HG02759 (cell line): Measurements from ENCODE around the gene ALOX12B.
"Not testable (repeated sequence)": the region's sequence is repeated elsewhere in the genome, so short reads cannot be mapped to it uniquely, and the experiment has no call there.

Experiments used
- ATAC-seq: cut with Tn5 transposase; IDR thresholded peaks from one replicate; pipeline ENCODE4 v1.9.1; 2021; ENCODE audit warnings: mild to moderate bottlenecking, moderate library complexity; ENCODE audit not compliant: unreplicated experiment

The ALOX12B gene

DNA sequence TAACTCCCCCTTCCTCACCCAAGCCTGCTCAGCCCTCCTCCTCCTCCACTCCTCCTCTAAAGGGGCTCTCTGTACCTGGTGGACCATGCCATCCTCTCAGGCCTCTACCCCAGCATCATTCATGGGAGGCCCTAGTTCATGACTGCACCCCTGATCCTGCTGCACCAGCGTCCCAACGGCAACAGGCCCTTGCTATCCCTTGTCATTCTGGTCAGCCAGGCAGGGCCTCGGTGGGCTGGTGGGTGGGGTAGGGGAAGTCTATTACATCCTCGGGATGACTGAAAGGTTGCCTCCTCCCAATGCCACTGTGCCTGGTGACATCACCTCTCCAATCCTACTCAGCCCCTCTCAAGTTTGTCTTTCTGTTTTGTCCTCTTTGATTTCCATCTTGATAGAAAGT lies 19.7 kb downstream of the ALOX12B start:
- ATAC-seq = no peak

- no peak for ATAC-seq
Observed at GRCh38 chr17:8066841-8067775, 20.4 kb downstream of the ALOX12B start.

DNA sequence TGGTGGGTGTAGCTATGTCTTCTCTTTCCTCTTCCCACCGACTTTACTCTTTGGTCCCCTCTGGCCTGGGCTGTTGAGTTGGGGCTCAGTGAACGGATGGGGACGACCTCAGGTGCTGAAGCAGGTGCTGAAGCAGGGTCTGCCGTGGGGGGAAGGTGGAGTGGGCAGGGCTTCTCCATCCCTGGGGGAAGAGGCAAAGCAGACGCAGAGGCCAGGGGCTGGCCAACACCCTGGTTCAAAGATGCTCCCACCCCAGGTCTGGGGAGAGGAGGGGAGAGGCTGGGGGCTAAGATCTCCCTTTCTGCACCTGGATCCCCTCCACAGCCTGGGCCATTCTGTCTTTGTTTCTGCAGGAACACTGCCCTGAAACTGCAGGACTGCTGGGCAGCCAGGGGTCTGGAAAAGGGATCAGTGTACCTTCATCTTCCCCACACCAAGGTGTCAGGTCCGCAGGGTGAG lies 22.9 kb downstream of the ALOX12B start:
- ATAC-seq = no peak

- ATAC-seq = no peak
Observed at GRCh38 chr17:8063761-8064534, 23.6 kb downstream of the ALOX12B start.

DNA sequence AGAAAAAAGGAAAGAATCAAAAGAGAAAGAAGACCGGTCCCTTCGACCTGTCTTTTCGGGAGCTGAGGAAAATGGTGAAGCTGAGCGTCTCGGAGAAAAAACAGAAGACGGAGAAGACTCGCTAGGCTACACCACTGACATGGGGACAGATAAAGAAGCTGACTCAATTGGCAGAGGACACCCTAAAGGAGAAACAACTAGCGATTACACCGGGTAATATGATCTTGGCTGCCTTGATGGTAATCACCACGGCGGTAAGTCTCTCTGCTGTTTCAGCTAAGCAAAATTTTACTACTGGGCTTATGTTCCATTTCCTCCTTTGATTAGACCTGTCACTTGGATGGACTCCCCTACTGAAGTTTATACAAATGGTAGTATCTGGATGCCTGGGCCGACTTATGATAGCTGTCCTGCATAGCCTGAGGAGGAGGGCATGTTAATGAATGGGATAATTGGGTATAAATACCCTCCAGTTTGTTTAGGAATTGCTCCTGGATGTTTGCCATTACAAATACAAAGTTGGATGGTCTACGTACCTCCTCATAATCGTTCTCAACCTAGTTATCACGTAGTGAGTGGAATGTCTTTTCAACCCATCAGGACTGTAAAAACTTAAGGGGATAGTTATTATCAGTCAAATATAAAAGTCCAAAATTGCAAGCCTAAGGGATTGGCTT lies 24.6 kb downstream of the ALOX12B start:
- no peak for ATAC-seq

GRCh38 chr17:8062435-8062806 lies 25.1 kb downstream of the ALOX12B start:
- no peak for ATAC-seq

DNA sequence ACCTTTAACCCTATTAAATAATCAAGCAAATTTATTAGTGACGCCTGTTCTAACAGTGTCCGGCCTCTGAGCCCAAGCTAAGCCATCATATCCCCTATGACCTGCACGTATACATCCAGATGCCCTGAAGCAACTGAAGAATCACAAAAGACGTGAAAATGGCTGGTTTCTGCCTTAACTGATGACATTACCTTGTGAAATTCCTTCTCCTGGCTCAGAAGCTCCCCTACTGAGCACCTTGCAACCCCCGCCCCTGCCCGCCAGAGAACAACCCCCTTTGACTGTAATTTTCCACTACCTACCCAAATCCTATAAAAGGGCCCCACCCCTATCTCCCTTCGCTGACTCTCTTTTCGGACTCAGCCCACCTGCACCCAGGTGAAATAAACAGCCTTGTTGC lies 25.7 kb downstream of the ALOX12B start:
- not testable (repeated sequence) for ATAC-seq

GRCh38 chr17:8060274-8060673 lies 27.2 kb downstream of the ALOX12B start:
- no peak for ATAC-seq

DNA sequence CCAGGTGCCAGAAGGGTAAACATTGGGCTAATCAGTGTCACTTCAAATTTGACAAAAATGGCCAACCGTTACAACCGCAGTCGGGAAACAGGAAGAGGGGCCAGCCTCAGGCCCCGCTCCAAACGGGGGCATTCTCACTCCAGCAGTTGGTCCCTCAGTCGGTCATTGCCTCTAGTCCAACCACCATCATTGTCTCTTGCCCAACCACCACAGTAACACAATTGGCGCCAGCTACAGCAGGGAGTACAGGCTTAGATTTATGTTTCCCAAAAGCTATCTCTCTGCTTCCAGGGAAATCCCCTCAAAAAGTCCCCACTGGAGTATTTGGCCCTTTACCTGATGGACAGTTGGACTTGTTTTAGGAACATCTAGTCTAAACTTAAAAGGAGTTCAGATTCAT lies 28.4 kb downstream of the ALOX12B start:
- ATAC-seq = no peak

- no peak for ATAC-seq
Observed at GRCh38 chr17:8057691-8058114, 29.8 kb downstream of the ALOX12B start.

- ATAC-seq = no peak
Observed at GRCh38 chr17:8056976-8057625, 30.4 kb downstream of the ALOX12B start.

DNA sequence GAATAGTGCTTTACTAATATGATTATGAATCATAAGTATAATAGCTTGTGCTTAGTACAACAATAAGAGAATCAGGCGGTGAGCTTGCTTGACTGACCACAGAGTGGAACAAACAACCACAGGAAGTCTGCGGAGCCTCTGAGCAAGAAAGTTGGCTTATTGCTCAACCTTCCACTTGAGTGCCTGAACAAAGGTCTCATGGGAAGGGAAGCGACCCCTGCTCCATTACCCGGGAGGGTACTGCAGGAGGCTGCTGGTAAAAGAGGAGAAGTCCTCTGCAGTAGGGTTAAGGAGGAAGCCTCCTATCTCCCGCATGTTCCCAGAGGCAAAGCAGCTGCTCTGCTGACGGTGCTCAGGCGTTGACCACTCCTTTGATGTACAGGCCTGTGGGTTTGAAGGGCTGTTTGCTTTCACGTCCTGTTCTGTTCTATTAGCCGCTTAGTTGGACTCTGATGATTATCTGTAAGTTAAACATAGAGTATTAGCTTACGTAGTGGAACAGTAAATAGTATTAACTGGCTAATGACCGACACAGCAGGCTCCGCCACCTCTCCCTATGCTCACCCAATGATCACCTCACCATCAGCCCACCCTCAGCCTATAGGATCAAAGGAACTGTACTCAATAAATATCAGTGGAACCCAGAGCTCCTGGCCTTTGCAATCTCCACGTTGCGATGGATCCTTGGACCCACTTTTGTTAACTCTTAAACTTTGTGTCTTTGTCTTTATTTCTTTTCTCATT lies 31.1 kb downstream of the ALOX12B start:
- no peak for ATAC-seq

- ATAC-seq = no peak
Observed at GRCh38 chr17:8055851-8056231, 31.7 kb downstream of the ALOX12B start.

DNA sequence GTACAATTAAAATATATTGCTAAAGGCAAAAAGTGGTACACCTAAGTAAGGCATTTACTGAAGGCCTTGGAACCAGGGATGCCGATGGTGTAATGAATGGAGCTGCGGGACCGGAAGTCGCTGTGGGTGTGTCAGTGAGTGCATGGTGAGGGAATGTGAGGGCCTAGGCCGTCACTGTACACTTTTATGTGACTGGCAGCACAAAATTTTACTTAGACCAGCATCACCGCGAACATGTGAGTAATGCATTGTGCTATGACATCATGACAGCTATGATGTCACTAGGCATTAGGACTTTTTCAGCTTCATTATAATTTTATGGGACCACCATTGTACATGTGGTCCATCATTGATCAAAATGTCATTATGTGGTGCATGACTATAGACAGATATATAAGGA lies 33.9 kb downstream of the ALOX12B start:
- ATAC-seq = no peak

DNA sequence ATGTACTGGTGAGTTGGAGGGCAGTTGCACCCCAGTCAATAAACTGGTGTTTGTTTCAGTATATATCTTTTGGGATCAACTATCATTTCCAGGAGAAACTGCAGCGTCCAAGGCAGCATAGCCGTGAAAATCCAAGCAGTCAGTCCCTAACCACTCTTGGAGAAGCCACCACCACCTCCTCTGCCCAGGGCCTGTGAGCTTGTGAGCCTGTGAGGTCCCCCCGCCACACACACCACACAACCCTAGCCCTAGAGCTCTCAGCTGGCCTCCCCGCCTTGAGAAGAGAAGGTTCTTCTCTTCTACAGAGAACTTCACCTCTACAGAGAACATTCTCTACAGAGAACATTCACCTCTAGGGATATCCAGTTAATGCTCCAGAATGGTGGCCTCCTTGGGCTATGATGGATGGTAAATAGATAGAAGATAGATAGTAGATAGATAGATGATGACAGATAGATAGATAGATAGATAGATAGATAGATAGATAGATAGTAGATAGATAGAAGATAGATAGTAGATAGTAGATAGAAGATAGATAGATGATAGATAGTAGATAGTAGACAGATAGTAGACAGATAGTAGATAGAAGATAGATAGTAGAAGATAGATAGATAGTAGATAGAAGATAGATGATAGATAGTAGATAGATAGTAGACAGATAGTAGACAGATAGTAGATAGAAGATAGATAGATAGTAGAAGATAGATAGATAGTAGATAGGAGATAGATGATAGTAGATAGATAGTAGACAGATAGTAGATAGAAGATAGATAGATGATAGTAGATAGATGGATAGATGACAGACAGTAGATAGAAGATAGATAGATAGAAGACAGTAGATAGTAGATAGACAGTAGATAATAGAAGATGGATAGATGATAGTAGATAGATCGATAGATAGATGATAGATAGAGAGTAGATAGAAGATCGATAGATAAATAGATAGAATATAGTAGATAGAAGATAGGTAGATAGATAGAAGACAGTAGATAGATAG lies 35.0 kb downstream of the ALOX12B start:
- no peak for ATAC-seq

GRCh38 chr17:8051831-8052230 lies 35.7 kb downstream of the ALOX12B start:
- ATAC-seq = no peak

DNA sequence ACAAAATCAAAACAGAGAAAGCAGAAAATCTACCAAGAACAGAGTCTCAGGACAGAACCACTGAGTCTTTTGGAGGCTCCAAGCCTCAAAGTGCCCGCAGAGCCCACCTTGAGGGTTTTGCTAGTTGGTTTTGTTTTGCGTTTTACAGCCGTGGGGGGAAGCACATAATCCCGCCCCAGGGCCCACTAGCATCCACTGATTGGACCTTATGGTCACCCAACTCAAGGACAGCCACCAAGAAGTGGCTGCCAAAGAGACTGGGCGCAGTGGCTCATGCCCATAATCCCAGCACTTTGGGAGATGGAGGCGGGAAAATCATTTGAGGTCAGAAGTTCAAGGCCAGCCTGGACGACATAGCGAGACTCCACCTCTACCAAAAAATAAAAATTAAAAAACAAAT lies 38.8 kb downstream of the ALOX12B start:
- ATAC-seq = no peak

DNA sequence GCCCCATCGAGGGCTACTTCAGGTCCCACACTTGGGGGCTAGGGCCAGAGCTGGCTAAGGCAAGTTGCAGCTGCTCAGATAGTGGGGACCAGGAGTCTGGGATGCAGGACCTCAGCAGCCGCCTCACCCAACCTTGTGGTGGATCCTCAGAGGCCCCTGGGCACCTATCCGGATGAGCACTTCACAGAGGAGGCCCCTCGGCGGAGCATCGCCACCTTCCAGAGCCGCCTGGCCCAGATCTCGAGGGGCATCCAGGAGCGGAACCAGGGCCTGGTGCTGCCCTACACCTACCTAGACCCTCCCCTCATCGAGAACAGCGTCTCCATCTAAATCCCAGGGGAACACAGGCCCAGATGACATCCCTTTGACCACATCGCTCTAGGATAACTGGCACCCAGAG lies 39.3 kb downstream of the ALOX12B start:
- ATAC-seq = no peak

GRCh38 chr17:8047769-8048110 lies 39.8 kb downstream of the ALOX12B start:
- no peak for ATAC-seq
